Measurements from ENCODE around the gene MOB3B. TPM values are rescaled to one million over a fixed set of nuclear protein-coding genes. Genes with fewer than 3 reads are reported as not detected.

The MOB3B gene
- total and polyA plus RNA-seq, 10 of the 15 experiments (the other 5 are each of a cell fraction or from before 2014, with no cell fraction given) = 0.44 to 2.7 (median 0.91) TPM

DNA sequence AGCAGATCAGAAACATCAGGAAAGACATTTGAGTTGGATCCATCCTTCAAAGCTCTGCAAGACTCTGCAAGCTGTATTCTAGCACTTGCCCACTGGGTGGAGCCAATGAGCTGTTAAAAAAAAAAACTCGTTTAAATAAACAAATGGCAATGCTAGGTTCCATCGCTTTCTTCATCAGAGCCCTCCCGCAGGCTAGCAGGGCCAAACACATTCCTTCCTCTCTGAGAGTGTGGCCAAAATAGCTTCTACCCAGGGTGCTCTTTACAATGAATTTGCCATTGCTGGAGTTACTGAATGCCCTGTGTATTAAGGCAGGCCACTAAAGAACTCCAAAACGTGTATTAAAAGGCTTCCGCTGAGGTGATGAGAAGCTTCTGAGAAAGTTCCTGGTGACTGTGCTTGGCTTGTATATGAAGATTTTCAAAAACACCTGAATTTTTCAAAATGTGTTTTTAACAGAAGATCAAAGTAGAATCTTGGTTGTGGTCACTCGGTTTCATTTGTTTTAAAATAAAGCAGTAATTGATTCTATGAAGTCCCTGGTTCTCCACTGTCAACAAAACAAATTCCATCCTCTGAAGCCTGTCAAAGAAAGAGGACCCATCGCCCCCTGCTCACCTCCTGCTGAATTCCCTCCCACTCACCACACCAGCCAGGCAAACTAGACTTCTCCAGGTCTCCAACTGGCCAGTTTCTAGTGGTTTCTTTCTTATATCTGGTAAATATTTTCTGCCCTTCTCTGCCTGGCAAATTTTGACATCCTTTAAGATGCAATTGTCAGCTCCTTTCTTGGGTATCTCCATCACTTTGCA is 196.2 kb downstream of the MOB3B start (continued):
- TF ChIP-seq, protein P1, sequence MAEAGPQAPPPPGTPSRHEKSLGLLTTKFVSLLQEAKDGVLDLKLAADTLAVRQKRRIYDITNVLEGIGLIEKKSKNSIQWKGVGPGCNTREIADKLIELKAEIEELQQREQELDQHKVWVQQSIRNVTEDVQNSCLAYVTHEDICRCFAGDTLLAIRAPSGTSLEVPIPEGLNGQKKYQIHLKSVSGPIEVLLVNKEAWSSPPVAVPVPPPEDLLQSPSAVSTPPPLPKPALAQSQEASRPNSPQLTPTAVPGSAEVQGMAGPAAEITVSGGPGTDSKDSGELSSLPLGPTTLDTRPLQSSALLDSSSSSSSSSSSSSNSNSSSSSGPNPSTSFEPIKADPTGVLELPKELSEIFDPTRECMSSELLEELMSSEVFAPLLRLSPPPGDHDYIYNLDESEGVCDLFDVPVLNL (IDR thresholded peaks at IDR 0.05; ENCODE audit: low read depth, low read length) = no peak
- TF ChIP-seq POLR2AphosphoS5 (IDR thresholded peaks at IDR 0.05; ENCODE audit: low read length) (no peak), CEBPB (IDR thresholded peaks at IDR 0.05; ENCODE audit: borderline replicate concordance in 1 of 2, low read depth in 2 of 2, low read length in 2 of 2) (no peak)

DNA sequence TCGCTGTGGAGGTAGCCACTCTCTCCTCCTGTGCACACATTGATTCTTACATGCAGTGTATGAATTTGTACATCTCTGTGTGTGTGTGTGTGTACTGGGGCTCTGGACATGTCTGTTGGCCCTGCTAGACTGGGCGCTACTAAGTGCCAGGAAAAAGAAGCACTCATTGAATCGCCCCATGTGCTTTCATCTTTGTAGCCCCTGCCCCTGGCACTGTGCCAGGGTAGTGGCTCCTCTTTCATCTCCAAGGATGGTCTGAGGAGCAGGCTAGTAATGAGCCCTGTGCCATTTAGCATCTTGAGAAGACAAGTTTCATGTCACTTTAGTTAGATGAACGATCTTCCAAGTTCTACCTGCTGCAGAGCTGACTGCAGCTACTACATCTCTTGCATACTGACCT is 198.2 kb downstream of the MOB3B start:
- H3K79me2 ChIP-seq (ENCODE audit: control insufficient read depth, insufficient read depth, low read length) = no peaks in the 10 kb centered on the region
- H3K4me3 ChIP-seq = no peak overlapping the region
- no peak overlapping the region for H3K27ac ChIP-seq (ENCODE audit: control insufficient read depth, insufficient read depth)
- no peaks in the 10 kb centered on the region for H3K36me3 ChIP-seq (ENCODE audit: control insufficient read depth in 2 of 2, insufficient read depth in 2 of 2, low read length in 1 of 2)
- FAIRE-seq (no peak), ATAC-seq (no peak), DNase-seq (ENCODE audit: low read depth, low spot score) (no peak)
- 31% methylated on average over 4 of the region's 4 CpGs for WGBS (ENCODE audit: insufficient coverage, insufficient replicate concordance, low lambda C conversion rate, missing lambda C conversion rate)
- no peak overlapping the region for H3K4me2 ChIP-seq (ENCODE audit: control insufficient read depth, insufficient read depth)
- intact Hi-C loops (cut with micrococcal nuclease; ENCODE audit: unreplicated experiment) = loop anchor here (5.0 to 10.0 kb wide), 2 partner anchors 396 to 743 kb away; no protein-coding TSS in a partner anchor
- no TSS peak for BruUV-seq (replicated peaks)
- RAD21 ChIA-PET (ENCODE audit: unreplicated experiment) = interaction anchor here (0.8 to 5.7 kb wide), 7 partner anchors 35 to 216 kb away, joined by 3 to 97 read pairs (median 20); partner anchors contain the start of gene MOB3B
- H4K20me1 ChIP-seq (ENCODE audit: control insufficient read depth, insufficient read depth) = no peaks in the 10 kb centered on the region
- SMC1A ChIA-PET (ENCODE audit: uncharacterized antibody, unreplicated experiment) = interaction anchor here (0.6 to 6.2 kb wide), 12 partner anchors 8 to 952 kb away, joined by 3 to 91 read pairs (median 16); partner anchors contain the start of genes IFNK and MOB3B
- no peaks in the 10 kb centered on the region for H3K9me3 ChIP-seq (replicated peaks; ENCODE audit: control insufficient read depth, insufficient read depth, low read length)
- no peak overlapping the region for H2AFZ ChIP-seq (ENCODE audit: control insufficient read depth, low read depth, low read length)
- H3K27me3 ChIP-seq (replicated peaks in 1 of 2; ENCODE audit: control insufficient read depth in 2 of 2, insufficient read depth in 2 of 2, low read length in 1 of 2) = no peaks in the 10 kb centered on the region
- in situ Hi-C loops (cut with MboI) = loop anchor here (5.0 kb wide), 1 partner anchor 196 kb away; the partner anchor contains the start of gene MOB3B
- TF ChIP-seq POU2F2 (IDR thresholded peaks at IDR 0.05; ENCODE audit: borderline replicate concordance, low read depth, low read length) (no peak), NFXL1 (IDR thresholded peaks at IDR 0.05; ENCODE audit: borderline replicate concordance) (no peak), CHD2 (IDR thresholded peaks at IDR 0.05; ENCODE audit: borderline replicate concordance, low read depth, low read length) (no peak), TBL1XR1 (IDR thresholded peaks at IDR 0.05; ENCODE audit: low read depth, low read length) (no peak), DPF2 (IDR thresholded peaks at IDR 0.05) (no peak), PML (IDR thresholded peaks at IDR 0.05; ENCODE audit: low read length) (no peak), HCFC1 (IDR thresholded peaks at IDR 0.05; ENCODE audit: low read length) (no peak)
- TF ChIP-seq, protein P2, sequence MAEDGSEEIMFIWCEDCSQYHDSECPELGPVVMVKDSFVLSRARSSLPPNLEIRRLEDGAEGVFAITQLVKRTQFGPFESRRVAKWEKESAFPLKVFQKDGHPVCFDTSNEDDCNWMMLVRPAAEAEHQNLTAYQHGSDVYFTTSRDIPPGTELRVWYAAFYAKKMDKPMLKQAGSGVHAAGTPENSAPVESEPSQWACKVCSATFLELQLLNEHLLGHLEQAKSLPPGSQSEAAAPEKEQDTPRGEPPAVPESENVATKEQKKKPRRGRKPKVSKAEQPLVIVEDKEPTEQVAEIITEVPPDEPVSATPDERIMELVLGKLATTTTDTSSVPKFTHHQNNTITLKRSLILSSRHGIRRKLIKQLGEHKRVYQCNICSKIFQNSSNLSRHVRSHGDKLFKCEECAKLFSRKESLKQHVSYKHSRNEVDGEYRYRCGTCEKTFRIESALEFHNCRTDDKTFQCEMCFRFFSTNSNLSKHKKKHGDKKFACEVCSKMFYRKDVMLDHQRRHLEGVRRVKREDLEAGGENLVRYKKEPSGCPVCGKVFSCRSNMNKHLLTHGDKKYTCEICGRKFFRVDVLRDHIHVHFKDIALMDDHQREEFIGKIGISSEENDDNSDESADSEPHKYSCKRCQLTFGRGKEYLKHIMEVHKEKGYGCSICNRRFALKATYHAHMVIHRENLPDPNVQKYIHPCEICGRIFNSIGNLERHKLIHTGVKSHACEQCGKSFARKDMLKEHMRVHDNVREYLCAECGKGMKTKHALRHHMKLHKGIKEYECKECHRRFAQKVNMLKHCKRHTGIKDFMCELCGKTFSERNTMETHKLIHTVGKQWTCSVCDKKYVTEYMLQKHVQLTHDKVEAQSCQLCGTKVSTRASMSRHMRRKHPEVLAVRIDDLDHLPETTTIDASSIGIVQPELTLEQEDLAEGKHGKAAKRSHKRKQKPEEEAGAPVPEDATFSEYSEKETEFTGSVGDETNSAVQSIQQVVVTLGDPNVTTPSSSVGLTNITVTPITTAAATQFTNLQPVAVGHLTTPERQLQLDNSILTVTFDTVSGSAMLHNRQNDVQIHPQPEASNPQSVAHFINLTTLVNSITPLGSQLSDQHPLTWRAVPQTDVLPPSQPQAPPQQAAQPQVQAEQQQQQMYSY (CRISPR knock-in tag; IDR thresholded peaks at IDR 0.05) = no peak
- no peaks in the 10 kb centered on the region for H3K4me1 ChIP-seq (ENCODE audit: control insufficient read depth, insufficient read depth, low read length)
- no peak overlapping the region for H3K9ac ChIP-seq (ENCODE audit: control insufficient read depth, insufficient read depth, low read length)
- CTCF ChIA-PET = interaction anchor here (0.8 to 4.9 kb wide), 10 partner anchors 14 to 226 kb away, joined by 3 to 116 read pairs (median 12); partner anchors contain the start of gene MOB3B
- POLR2A ChIA-PET = no interaction called here

Measured in GM12878 (cell line).